Stimulated activated naive B cell treated with anti-CD40 and anti-IgM and Interleukin-4, amounts not matched to agents 10 μg/mL and 1 μg/mL and 100 μg/mL, for 72 hours (primary cell): Measurements from ENCODE around the gene FBLN5.
"Not testable (repeated sequence)": the region's sequence is repeated elsewhere in the genome, so short reads cannot be mapped to it uniquely, and the experiment has no call there.

Experiments
- ATAC-seq, 2 donors: fragments of 150-1000 bp; cut with Tn5 transposase; replicated peaks; 2 replicates each; pipeline ENCODE4 v1.10.0; 2021; ENCODE audit warnings: moderate library complexity in 1 of 2
- DNase-seq: peaks from one replicate; pipeline ENCODE4 v3.0.0; 2021
- H3K27ac Mint-ChIP-seq: one replicate; pipeline ENCODE4 v1.8.0; 2022; ENCODE audit warnings: mild to moderate bottlenecking, mixed read lengths
- H3K27me3 Mint-ChIP-seq, 2 donors: one replicate each; pipeline ENCODE4 v1.8.0; 2022; ENCODE audit warnings: mixed read lengths in 2 of 2
- H3K36me3 Mint-ChIP-seq, 2 donors: one replicate each; pipeline ENCODE4 v1.8.0; 2022; ENCODE audit warnings: mixed read lengths in 2 of 2, mild to moderate bottlenecking in 1 of 2
- H3K4me1 Mint-ChIP-seq, 2 donors: one replicate each; pipeline ENCODE4 v1.8.0; 2022; ENCODE audit warnings: mixed read lengths in 2 of 2, mild to moderate bottlenecking in 1 of 2
- H3K4me3 Mint-ChIP-seq, 2 donors: one replicate each; pipeline ENCODE4 v1.8.0; 2022; ENCODE audit warnings: mild to moderate bottlenecking in 2 of 2, mixed read lengths in 2 of 2, moderate library complexity in 1 of 2
- H3K9me3 Mint-ChIP-seq, 2 donors: one replicate each; pipeline ENCODE4 v1.8.0; 2022; ENCODE audit warnings: mixed read lengths in 2 of 2, mild to moderate bottlenecking in 1 of 2

The FBLN5 gene

GRCh38 chr14:91876492-91876891 lies 71.0 kb downstream of the FBLN5 start:
- DNase-seq (no peak), ATAC-seq (no peak)
- Mint-ChIP-seq H3K9me3 (no peaks in the 10 kb centered on the region), H3K4me3 (no peak overlapping the region), H3K27ac (no peak overlapping the region), H3K27me3 (no peaks in the 10 kb centered on the region), H3K4me1 (peaks cover 35 to 41% of the 10 kb centered on the region in 2 donors), H3K36me3 (no peaks in the 10 kb centered on the region)

DNA sequence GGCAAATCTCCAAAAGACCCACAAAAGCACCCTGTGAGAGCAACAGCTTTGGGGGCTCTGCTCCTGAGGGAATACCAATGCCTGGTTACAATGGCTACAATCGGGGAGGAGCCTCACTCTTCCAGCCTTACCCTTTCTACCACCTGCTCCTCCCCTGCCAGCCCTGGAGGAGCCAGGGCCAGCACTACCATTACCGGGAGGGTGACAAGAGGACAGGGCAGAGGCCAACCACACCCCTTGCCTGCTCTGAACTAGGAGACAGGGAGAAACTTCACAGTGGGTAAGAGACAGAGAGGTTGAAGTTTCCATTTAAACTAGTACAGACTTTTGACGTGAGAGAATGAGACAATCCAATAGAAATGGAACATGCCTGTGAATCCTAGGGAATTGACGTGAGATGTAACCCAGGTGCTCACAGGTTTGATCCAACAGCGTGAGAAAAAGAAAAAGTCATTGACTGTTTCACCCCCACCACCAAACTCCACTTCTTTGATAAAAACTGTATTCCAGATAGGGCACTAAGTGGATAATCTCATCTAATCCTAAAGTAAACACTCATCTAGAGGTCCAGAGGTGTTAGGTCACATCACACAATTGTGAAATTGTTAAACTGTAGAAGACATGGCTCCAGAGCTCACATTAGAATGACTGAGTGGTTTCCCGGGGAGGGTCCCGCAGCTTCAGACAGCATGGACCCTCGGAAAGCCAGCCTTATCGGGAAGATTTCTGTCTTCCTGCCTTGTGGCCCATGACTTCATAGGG lies 71.8 kb downstream of the FBLN5 start:
- DNase-seq (no peak), ATAC-seq (no peak)
- H3K4me1 Mint-ChIP-seq = peaks cover 35 to 43% of the 10 kb centered on the region in 2 donors
- H3K27me3 Mint-ChIP-seq = no peaks in the 10 kb centered on the region
- no peak overlapping the region for H3K4me3 Mint-ChIP-seq
- H3K9me3 Mint-ChIP-seq = no peaks in the 10 kb centered on the region
- H3K27ac Mint-ChIP-seq = no peak overlapping the region
- no peaks in the 10 kb centered on the region for H3K36me3 Mint-ChIP-seq

DNA sequence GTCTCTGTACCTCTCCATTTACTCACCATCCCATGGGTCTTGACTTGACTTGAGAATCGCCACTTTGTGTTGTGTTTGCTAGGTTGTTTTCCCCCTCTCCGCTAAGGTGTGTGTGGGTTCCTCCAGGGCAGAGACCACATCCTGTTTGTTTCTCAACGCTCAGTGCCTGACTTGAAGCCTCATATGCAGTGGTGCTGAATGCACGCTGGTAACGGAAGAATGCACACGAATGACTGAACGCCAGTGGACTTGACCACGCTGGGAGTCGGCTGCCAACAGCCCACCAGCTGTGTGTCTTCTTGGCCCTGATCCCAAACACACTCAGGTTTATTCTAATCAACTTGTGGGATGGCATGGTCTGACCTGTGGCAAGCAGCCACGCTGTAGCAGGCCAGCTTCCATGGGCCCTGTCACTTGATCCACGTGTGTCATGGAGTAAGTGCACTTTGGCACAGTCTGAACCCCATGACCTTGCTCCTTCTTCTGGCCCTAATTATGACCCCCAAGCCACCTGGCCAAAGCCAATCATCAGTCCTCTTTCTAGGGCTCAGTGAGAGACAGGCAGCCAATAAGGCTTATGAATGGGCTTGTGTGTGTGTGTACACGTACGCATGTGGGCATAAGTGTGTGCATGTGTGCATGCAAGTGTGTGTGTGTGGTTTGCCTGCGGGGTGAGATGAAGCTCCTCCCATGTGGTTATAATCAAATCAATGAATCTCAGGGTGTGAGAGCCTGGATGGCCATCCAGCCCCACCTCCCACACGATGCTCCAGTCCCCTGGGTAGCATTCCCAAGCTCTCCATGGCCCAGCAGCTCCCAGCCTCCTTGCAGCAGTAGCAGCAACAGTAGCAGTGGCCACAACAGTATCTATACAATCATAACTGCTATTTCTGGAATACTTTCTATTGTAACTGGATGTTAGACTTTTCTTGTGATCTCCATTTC lies 73.8 kb downstream of the FBLN5 start:
- peak; percentile 78 to 80 for ATAC-seq

DNA sequence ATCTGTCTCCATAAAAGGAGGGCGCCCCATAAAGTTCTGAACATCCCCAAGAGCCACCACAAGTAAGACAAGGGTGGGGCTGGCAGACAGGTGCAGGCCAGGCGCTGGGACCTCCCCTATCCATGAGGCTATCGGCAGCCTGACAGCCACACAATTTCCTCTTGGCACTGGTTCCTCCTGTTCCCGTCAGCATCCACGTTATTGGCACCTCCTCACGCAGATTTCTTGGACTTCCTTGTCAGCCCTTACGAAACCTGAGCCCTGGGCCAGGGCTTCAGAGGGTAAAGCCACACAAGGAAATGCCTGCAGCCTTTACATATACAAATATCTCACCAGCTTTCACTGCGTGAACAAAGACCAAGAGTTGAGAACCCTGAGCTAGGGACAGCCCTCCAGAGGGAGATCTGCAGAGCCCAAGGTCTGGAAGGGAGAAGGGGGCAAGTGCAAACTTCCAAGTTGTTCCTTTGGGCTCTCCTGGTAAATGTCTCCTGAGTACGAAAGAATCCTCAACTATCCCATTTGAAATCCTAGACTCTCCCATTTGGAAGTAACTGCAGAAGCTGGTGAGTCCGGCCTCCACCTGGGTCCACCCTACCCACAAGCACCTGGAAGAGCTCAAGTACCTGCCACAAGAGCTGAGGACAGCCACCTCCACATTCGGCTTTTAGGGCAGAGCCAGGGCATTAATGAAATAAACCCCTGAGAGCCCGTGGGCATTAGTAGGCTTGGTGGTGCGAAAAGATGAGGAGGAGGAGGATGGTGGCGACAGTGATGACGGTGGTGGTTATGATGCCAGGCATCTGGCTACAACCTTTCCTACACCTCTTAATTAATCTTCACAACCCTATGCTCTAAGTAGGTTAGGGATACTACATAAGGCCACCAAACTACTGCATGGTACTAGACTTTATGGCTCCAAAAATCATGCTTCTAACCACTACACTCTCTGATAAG lies 74.7 kb downstream of the FBLN5 start:
- Mint-ChIP-seq H3K9me3 (no peaks in the 10 kb centered on the region), H3K4me3 (peak overlapping the region in 1 of 2 donors; percentile 18), H3K27me3 (no peaks in the 10 kb centered on the region), H3K4me1 (peaks cover 40 to 53% of the 10 kb centered on the region in 2 donors), H3K27ac (peak overlapping the region; percentile 63), H3K36me3 (no peaks in the 10 kb centered on the region)
- ATAC-seq (peak; percentile 33 to 41), DNase-seq (no peak)

More for the DNA sequence above, 73.8 kb downstream of the FBLN5 start:
- Mint-ChIP-seq H3K36me3 (no peaks in the 10 kb centered on the region), H3K27me3 (no peaks in the 10 kb centered on the region), H3K4me1 (peaks cover 42 to 56% of the 10 kb centered on the region in 2 donors), H3K9me3 (no peaks in the 10 kb centered on the region), H3K27ac (no peak overlapping the region), H3K4me3 (no peak overlapping the region)
- DNase-seq = peak; percentile 59

- Mint-ChIP-seq H3K4me1 (peaks cover 39 to 52% of the 10 kb centered on the region in 2 donors), H3K9me3 (no peaks in the 10 kb centered on the region), H3K4me3 (peak overlapping the region in 1 of 2 donors; percentile 18), H3K27me3 (no peaks in the 10 kb centered on the region), H3K27ac (peak overlapping the region; percentile 63), H3K36me3 (no peaks in the 10 kb centered on the region)
- peak; percentile 77 to 80 for ATAC-seq
- peak; percentile 27 for DNase-seq
These were observed 75.4 kb downstream of the FBLN5 start for GRCh38 chr14:91872011-91872501.

- H3K9me3 Mint-ChIP-seq, H3K36me3 Mint-ChIP-seq, ATAC-seq, H3K27ac Mint-ChIP-seq, DNase-seq, H3K4me3 Mint-ChIP-seq, H3K27me3 Mint-ChIP-seq: not testable (repeated sequence)
- H3K4me1 Mint-ChIP-seq = peaks cover 39 to 51% of the 10 kb centered on the region in 2 donors
These were observed 76.1 kb downstream of the FBLN5 start for GRCh38 chr14:91871401-91871800.

DNA sequence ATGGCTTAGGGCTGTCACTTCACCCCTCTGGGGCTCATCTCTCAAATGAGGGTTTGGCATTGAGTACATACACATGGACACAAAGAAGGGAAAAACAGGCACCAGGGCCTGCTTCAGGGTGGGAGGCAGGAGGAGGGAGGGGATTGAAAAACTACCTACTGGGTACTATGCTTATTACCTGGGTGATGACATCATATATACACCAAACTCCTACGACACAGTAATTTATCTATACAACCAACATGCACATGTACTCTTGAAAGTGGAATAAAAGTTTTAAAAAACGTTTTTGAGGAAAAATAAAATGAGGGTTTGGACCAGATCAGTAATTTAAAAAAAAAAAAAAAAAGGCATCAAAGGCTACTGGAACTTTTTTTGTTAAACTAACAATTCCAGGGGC lies 76.6 kb downstream of the FBLN5 start:
- peaks cover 39 to 51% of the 10 kb centered on the region in 2 donors for H3K4me1 Mint-ChIP-seq
- no peaks in the 10 kb centered on the region for H3K36me3 Mint-ChIP-seq
- DNase-seq (no peak), ATAC-seq (no peak)
- H3K27me3 Mint-ChIP-seq = no peaks in the 10 kb centered on the region
- H3K27ac Mint-ChIP-seq = no peak overlapping the region
- no peak overlapping the region for H3K4me3 Mint-ChIP-seq
- no peaks in the 10 kb centered on the region for H3K9me3 Mint-ChIP-seq

GRCh38 chr14:91870001-91870400 lies 77.5 kb downstream of the FBLN5 start:
- no peaks in the 10 kb centered on the region for H3K27me3 Mint-ChIP-seq
- no peak for ATAC-seq
- no peak overlapping the region for H3K4me3 Mint-ChIP-seq
- no peak overlapping the region for H3K27ac Mint-ChIP-seq
- no peak for DNase-seq
- H3K4me1 Mint-ChIP-seq = peaks cover 39 to 51% of the 10 kb centered on the region in 2 donors
- no peaks in the 10 kb centered on the region for H3K9me3 Mint-ChIP-seq
- no peaks in the 10 kb centered on the region for H3K36me3 Mint-ChIP-seq

GRCh38 chr14:91869556-91869955 lies 77.9 kb downstream of the FBLN5 start:
- Mint-ChIP-seq H3K9me3 (no peaks in the 10 kb centered on the region), H3K36me3 (no peaks in the 10 kb centered on the region)
- ATAC-seq = no peak

DNA sequence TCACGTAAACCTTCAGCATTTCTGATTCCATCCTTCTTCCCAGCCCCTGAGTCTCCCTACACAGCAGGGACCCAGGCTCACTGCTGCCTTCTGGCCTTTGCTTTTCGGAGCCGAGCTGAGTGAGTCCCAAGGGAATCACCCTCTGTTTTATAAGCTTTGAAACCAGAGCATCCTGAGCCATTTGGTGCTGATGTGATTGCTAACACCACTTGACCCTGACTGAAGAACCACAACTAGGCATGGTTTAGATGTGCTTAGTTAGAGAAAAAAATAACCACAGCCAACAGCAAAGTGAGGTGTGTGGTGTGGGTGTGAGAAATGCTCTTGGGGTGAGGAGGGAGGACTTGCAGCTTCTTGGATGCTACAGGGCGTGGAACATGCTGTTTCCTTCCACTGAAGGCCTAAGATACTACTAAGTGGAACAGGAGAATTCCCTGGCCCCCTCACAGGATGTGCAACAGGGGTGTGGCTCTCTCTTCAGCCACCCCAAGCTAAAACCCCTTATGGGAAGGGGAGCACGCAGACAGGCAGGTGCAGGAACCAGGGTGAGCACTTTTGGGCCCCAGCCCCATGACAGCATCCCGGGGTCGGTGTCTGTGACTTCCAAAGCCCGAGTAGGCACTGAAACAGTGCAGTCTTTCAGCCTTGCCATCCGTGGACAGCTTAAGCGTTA lies 80.0 kb downstream of the FBLN5 start, which contains the start of gene TC2N:
TSS of gene TC2N (minus strand) at position 221 of the 673 bp plus-strand sequence. CDS start 53,767 bp downstream, outside the sequence.
- Mint-ChIP-seq H3K4me1 (peaks cover 22 to 32% of the 10 kb centered on the region in 2 donors), H3K4me3 (no peak within 1 kb of the TSS), H3K27ac (no peak within 1 kb of the TSS), H3K36me3 (no peaks in the 10 kb centered on the region), H3K9me3 (no peaks in the 10 kb centered on the region), H3K27me3 (peaks cover 0 to 8% of the 10 kb centered on the region in 2 donors)
- DNase-seq = no peak
- ATAC-seq = peak; percentile 6 to 15

More at GRCh38 chr14:91869556-91869955, 77.9 kb downstream of the FBLN5 start:
- DNase-seq = no peak
- Mint-ChIP-seq H3K27me3 (no peaks in the 10 kb centered on the region), H3K4me3 (no peak overlapping the region), H3K27ac (no peak overlapping the region), H3K4me1 (peaks cover 36 to 51% of the 10 kb centered on the region in 2 donors)

- Mint-ChIP-seq H3K9me3 (no peaks in the 10 kb centered on the region), H3K36me3 (no peaks in the 10 kb centered on the region), H3K27ac (no peak overlapping the region), H3K4me3 (no peak overlapping the region), H3K27me3 (peaks cover 0 to 8% of the 10 kb centered on the region in 2 donors), H3K4me1 (peaks cover 20 to 25% of the 10 kb centered on the region in 2 donors)
- DNase-seq (no peak), ATAC-seq (no peak)
These were observed 80.8 kb downstream of the FBLN5 start for GRCh38 chr14:91866511-91867295.

DNA sequence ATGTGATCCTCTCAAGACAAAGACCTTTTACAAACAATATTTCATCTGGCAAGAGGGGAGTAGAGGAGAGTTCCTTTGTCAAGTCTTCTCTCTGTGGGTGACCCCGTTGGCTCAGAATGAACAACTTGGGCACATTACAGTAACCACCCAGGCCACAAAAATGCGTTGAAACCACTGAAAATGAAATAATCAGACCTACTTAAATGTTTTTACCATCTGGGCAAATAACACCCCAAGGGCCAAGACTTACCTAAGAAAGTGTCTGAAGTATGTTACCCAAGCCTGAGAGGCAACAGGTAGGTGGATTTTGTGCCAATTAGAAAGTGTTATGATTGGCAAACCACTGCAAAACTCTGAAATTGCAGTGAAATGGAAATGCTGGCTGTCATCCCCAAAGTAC lies 81.4 kb downstream of the FBLN5 start:
- Mint-ChIP-seq H3K27me3 (peaks cover 0 to 8% of the 10 kb centered on the region in 2 donors), H3K27ac (no peak overlapping the region), H3K4me3 (no peak overlapping the region), H3K36me3 (no peaks in the 10 kb centered on the region), H3K9me3 (no peaks in the 10 kb centered on the region), H3K4me1 (peaks cover 23 to 26% of the 10 kb centered on the region in 2 donors)
- ATAC-seq (no peak), DNase-seq (no peak)
